GM19351 (cell line): ENCODE measurements around the gene POP7.

Experiments used
- ATAC-seq: cut with Tn5 transposase; IDR thresholded peaks from one replicate; pipeline ENCODE4 v1.9.1; 2021; ENCODE audit warnings: mild to moderate bottlenecking, moderate library complexity; ENCODE audit not compliant: unreplicated experiment

POP7 gene

GRCh38 chr7:100679129-100679926 lies 26.6 kb upstream of the POP7 start:
- ATAC-seq, result no peak

GRCh38 chr7:100679927-100680575 lies 25.9 kb upstream of the POP7 start:
- ATAC-seq, result no peak

GRCh38 chr7:100680576-100681271 lies 25.2 kb upstream of the POP7 start:
- ATAC-seq, result no peak

GRCh38 chr7:100681491-100682227 lies 24.3 kb upstream of the POP7 start:
- ATAC-seq, result no peak

- no peak for ATAC-seq
These were observed 23.6 kb upstream of the POP7 start for GRCh38 chr7:100682228-100682741.

GRCh38 chr7:100682991-100683658 lies 22.8 kb upstream of the POP7 start:
- no peak for ATAC-seq

- no peak for ATAC-seq
These were observed 22.0 kb upstream of the POP7 start for GRCh38 chr7:100683659-100684533.

GRCh38 chr7:100684534-100685042 lies 21.3 kb upstream of the POP7 start:
- ATAC-seq, result no peak

- ATAC-seq, result no peak
These were observed 20.8 kb upstream of the POP7 start for GRCh38 chr7:100685049-100685605.

- ATAC-seq, result no peak
These were observed 20.2 kb upstream of the POP7 start for GRCh38 chr7:100685631-100686145.

- no peak for ATAC-seq
These were observed 19.6 kb upstream of the POP7 start for GRCh38 chr7:100686201-100686821.

- ATAC-seq, result no peak
These were observed 19.1 kb upstream of the POP7 start for GRCh38 chr7:100686822-100687211.

- ATAC-seq, result no peak
These were observed 18.7 kb upstream of the POP7 start for GRCh38 chr7:100687261-100687660.

- no peak for ATAC-seq
These were observed 18.1 kb upstream of the POP7 start for GRCh38 chr7:100687751-100688300.

- ATAC-seq, result no peak
These were observed 17.5 kb upstream of the POP7 start for GRCh38 chr7:100688326-100688860.

GRCh38 chr7:100689230-100690135 lies 16.4 kb upstream of the POP7 start:
- no peak for ATAC-seq
